ENCODE measurements around the gene GALNT1.

DNA sequence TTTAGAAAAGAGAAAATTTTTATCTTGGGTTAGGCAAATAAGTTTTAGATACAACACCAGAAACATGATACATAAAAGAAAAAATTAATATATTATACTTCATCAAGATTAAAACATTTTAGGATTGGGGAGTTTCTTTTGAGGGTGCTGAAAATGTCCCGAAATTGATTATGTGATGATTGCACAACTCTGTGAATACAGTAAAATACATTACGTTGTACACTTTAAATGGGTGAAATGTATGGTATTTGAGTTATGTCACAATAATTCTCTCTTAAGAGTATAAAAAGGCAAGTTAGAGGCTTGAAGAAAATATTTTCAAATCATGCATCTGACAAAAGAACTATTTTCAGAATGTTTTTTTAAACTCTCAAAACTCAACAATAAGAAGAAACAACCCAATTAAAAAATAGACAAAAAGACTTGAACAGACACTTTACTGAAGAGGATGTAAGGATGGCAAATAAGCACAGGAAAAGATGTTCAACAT, 47.6 kb upstream of the GALNT1 start:
- TF ChIP-seq, protein P1, sequence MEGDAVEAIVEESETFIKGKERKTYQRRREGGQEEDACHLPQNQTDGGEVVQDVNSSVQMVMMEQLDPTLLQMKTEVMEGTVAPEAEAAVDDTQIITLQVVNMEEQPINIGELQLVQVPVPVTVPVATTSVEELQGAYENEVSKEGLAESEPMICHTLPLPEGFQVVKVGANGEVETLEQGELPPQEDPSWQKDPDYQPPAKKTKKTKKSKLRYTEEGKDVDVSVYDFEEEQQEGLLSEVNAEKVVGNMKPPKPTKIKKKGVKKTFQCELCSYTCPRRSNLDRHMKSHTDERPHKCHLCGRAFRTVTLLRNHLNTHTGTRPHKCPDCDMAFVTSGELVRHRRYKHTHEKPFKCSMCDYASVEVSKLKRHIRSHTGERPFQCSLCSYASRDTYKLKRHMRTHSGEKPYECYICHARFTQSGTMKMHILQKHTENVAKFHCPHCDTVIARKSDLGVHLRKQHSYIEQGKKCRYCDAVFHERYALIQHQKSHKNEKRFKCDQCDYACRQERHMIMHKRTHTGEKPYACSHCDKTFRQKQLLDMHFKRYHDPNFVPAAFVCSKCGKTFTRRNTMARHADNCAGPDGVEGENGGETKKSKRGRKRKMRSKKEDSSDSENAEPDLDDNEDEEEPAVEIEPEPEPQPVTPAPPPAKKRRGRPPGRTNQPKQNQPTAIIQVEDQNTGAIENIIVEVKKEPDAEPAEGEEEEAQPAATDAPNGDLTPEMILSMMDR (IDR thresholded peaks at IDR 0.05; ENCODE audit: low read length) = no peak
- no peak for TF ChIP-seq EZH2 (optimal IDR thresholded peaks at IDR 0.05; ENCODE audit: low read depth, low read length)
